ENCODE measurements around the gene SERTAD1.

Gene SERTAD1

DNA sequence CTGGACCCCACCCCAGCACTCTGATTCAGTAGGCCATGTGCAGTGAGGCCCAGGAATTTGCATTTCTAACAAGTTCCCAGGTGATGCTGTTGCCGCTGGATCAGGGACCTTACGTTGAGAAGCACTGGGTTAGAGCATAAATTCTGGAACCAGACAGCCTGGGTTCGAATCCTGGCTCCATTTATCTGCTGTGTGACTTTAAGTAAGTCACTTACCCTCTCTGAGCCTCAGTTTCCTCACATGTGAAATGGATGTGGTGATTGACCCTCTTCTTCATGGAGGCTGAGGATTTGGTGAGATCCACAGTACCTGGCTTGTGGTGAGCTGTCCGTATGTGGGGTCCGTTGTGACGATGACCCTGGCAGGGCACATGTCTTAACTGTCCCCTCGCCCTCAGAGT lies 51.7 kb downstream of the SERTAD1 start:
- DNase-seq: no peak

DNA sequence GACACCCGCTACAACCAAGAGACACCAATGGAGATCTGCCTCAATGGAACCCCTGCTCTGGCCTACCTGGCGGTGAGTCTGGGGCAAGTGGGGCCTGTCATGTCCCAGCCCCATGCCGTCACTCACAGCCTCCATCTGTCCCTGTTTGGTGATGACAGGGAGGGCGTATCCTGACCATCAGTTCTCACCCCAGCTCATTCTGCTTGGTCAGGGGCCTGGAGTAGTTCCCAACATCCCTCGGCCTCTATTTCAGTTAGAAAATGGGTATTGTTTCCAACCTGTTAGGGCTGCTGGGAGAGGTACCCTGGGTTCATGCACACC lies 54.0 kb downstream of the SERTAD1 start:
- no peak for DNase-seq

Measured in 8988T (cell line).